PC-9 (cell line): ENCODE results near the gene OPRM1. TPM values are rescaled to one million over a fixed set of nuclear protein-coding genes. Genes with fewer than 3 reads are reported as not detected.

Experiments used
- BruUV-seq: library from RNA; stranded (reverse); fragments of 400-500 nt; replicated peaks from 2 replicates; lab custom pipeline; 2021; lab: Mats Ljungman, UMichigan
- CTCF ChIA-PET: fragments of 300-600 bp; sonication (Branson Sonifier 250); formaldehyde crosslinking; loops from one replicate; lab custom pipeline; 2022; ENCODE audit warnings: antibody characterized with exemption; lab: Charles Lee
- POLR2A ChIA-PET: fragments of 300-600 bp; sonication (Branson Sonifier 250); formaldehyde crosslinking; loops from one replicate; lab custom pipeline; 2022; ENCODE audit warnings: antibody characterized with exemption; ENCODE audit not compliant: unreplicated experiment; lab: Charles Lee
- DNase-seq, 2 experiments: peaks; one replicate each; pipeline versions ENCODE4 v3.0.0 to v3.0.0-alpha.2; 2015 to 2022; ENCODE audit warnings: mixed read lengths in 1 of 2
- H2AFZ ChIP-seq: fragments of 200-600 bp; sonication (generic); 2 replicates; pipeline ENCODE4 v1.8.1; 2017; ENCODE audit warnings: antibody characterized with exemption
- H3F3A ChIP-seq: fragments of 200-600 bp; sonication (generic); 2 replicates; pipeline ENCODE4 v1.8.1; 2017; ENCODE audit warnings: antibody characterized with exemption, mild to moderate bottlenecking, low read depth; ENCODE audit not compliant: insufficient read depth
- H3K27ac ChIP-seq: fragments of 200-600 bp; sonication (generic); 2 replicates; pipeline ENCODE4 v1.6.1; 2016; ENCODE audit warnings: mixed run types
- H3K27me3 ChIP-seq: fragments of 200-600 bp; sonication (generic); 2 replicates; pipeline ENCODE4 v1.6.1; 2016; ENCODE audit warnings: low read depth, mixed run types; ENCODE audit not compliant: insufficient read depth
- H3K36me3 ChIP-seq: fragments of 200-600 bp; sonication (generic); 2 replicates; pipeline ENCODE4 v1.6.1; 2016; ENCODE audit warnings: low read depth, mixed run types
- H3K4me1 ChIP-seq: fragments of 200-600 bp; sonication (generic); replicated peaks from 2 replicates; pipeline ENCODE4 v1.6.1; 2016; ENCODE audit warnings: mixed run types; ENCODE audit not compliant: insufficient read depth
- H3K4me2 ChIP-seq: fragments of 200-600 bp; sonication (generic); 2 replicates; pipeline ENCODE4 v1.6.1; 2017; ENCODE audit warnings: mixed run types
- H3K4me3 ChIP-seq: fragments of 200-600 bp; sonication (generic); 2 replicates; pipeline ENCODE4 v1.6.1; 2016; ENCODE audit warnings: mixed run types
- H3K79me2 ChIP-seq: fragments of 200-600 bp; sonication (generic); 2 replicates; pipeline ENCODE4 v1.6.1; 2017; ENCODE audit warnings: low read depth, mixed run types
- H3K9me2 ChIP-seq: fragments of 200-600 bp; sonication (generic); 2 replicates; pipeline ENCODE4 v1.8.1; 2017; ENCODE audit warnings: mild to moderate bottlenecking; ENCODE audit not compliant: insufficient read depth
- H3K9me3 ChIP-seq: fragments of 200-600 bp; sonication (generic); 2 replicates; pipeline ENCODE4 v1.8.1; 2016; ENCODE audit warnings: low read depth; ENCODE audit not compliant: insufficient read depth
- H4K20me1 ChIP-seq: fragments of 200-600 bp; sonication (generic); 2 replicates; pipeline ENCODE4 v1.8.1; 2017; ENCODE audit not compliant: insufficient read depth
- CTCF ChIP-seq: fragments of 200-600 bp; sonication (generic); conservative IDR thresholded peaks from 2 replicates; pipeline ENCODE4 v1.6.1; 2017; ENCODE audit warnings: mixed run types, antibody characterized with exemption, mild to moderate bottlenecking, moderate library complexity
- EZH2 ChIP-seq: fragments of 200-600 bp; sonication (generic); IDR thresholded peaks from 2 replicates; pipeline ENCODE4 v1.8.0; 2017; ENCODE audit warnings: antibody characterized with exemption, low read depth
- intact Hi-C: fragments of 100-400 bp; cut with micrococcal nuclease; formaldehyde crosslinking; loops from one replicate; pipeline ENCODE4 v1.10.0; 2022; ENCODE audit not compliant: unreplicated experiment
- total RNA-seq: library from RNA; stranded (reverse); gene quantifications from 2 replicates; pipeline ENCODE4 v1.2.3, GENCODE V29; 2021

OPRM1 gene
- total RNA-seq, 1 experiment from 2014 or later, result not detected

GRCh38 chr6:154257067-154257466 is 218.0 kb downstream of the OPRM1 start:
- intact Hi-C loops, result no loop called here
- Histone ChIP-seq H4K20me1 (no peaks in the 10 kb centered on the region), H3K4me2 (no peak overlapping the region), H3F3A (no peaks in the 10 kb centered on the region), H3K79me2 (no peaks in the 10 kb centered on the region), H3K9me3 (no peaks in the 10 kb centered on the region), H3K9me2 (no peaks in the 10 kb centered on the region; the same call in 1 of the 2 replicates), H2AFZ (no peak overlapping the region), H3K27me3 (no peaks in the 10 kb centered on the region), H3K36me3 (no peaks in the 10 kb centered on the region), H3K4me3 (no peak overlapping the region), H3K4me1 (no peaks in the 10 kb centered on the region), H3K27ac (no peak overlapping the region)
- no peak for TF ChIP-seq CTCF
- TF ChIP-seq EZH2, result no peak
- ChIA-PET POLR2A (no interaction called here), CTCF (no interaction called here)
- BruUV-seq, result no TSS peak
- no peak for DNase-seq

GRCh38 chr6:154258064-154258757 is 219.2 kb downstream of the OPRM1 start:
- CTCF ChIA-PET, result no interaction called here

GRCh38 chr6:154261688-154262397 is 222.8 kb downstream of the OPRM1 start:
- Histone ChIP-seq H3K36me3 (no peaks in the 10 kb centered on the region), H3K27me3 (no peaks in the 10 kb centered on the region), H3K4me3 (no peak overlapping the region), H3K9me3 (no peaks in the 10 kb centered on the region), H2AFZ (no peak overlapping the region), H3K27ac (no peak overlapping the region), H3K4me2 (no peak overlapping the region), H3K4me1 (no peaks in the 10 kb centered on the region), H3K79me2 (no peaks in the 10 kb centered on the region), H4K20me1 (no peaks in the 10 kb centered on the region), H3F3A (no peaks in the 10 kb centered on the region), H3K9me2 (no peaks in the 10 kb centered on the region)
- DNase-seq, result no peak
- intact Hi-C loops, result no loop called here
- BruUV-seq, result no TSS peak
- POLR2A ChIA-PET, result no interaction called here
- CTCF ChIA-PET, result no interaction called here
- TF ChIP-seq EZH2, result no peak
- TF ChIP-seq CTCF, result no peak

More at GRCh38 chr6:154258064-154258757, 219.2 kb downstream of the OPRM1 start:
- intact Hi-C loops, result no loop called here
- Histone ChIP-seq H3K9me2 (no peaks in the 10 kb centered on the region; the same call in 1 of the 2 replicates), H4K20me1 (no peaks in the 10 kb centered on the region), H3K4me1 (no peaks in the 10 kb centered on the region), H3K27me3 (no peaks in the 10 kb centered on the region), H3K4me3 (no peak overlapping the region), H3K9me3 (no peaks in the 10 kb centered on the region), H3F3A (no peaks in the 10 kb centered on the region), H3K36me3 (no peaks in the 10 kb centered on the region), H3K27ac (no peak overlapping the region), H3K79me2 (no peaks in the 10 kb centered on the region), H3K4me2 (no peak overlapping the region), H2AFZ (no peak overlapping the region)
- TF ChIP-seq CTCF, result no peak
- no peak for TF ChIP-seq EZH2
- POLR2A ChIA-PET, result no interaction called here
- no peak for DNase-seq
- no TSS peak for BruUV-seq
